NCI-H82 treated with DMSO at 0.1 percent for 48 hours (cell line): ENCODE measurements around the gene GRIA1.

Source experiments
- DNase-seq: peaks from one replicate; lab custom pipeline; 2025; ENCODE audit not compliant: unreplicated experiment; lab: John Stamatoyannopoulos, UW

GRIA1 gene

DNA sequence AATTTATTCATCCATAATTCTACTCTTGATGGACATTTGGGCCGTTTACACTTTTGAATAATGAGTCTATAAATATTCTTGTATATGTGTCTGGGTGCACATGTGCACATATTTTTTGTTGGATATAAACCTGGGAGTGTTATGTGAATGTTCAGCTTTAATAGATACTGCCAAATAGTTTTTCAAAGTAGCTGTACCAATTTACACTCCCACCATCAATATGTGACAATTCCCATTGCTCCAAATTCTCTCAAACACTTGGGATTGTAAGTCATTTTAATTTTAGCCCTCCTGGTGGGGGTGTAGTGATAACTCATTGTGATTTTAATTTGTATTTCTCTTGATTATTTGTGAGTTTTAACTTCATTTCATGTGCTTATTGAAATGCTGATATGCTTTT is 114.9 kb downstream of the GRIA1 start:
- no peak for DNase-seq

GRCh38 chr5:153610009-153610408 is 119.5 kb downstream of the GRIA1 start:
- no peak for DNase-seq

- no peak for DNase-seq
Measured at GRCh38 chr5:153610811-153611210, 120.3 kb downstream of the GRIA1 start.

DNA sequence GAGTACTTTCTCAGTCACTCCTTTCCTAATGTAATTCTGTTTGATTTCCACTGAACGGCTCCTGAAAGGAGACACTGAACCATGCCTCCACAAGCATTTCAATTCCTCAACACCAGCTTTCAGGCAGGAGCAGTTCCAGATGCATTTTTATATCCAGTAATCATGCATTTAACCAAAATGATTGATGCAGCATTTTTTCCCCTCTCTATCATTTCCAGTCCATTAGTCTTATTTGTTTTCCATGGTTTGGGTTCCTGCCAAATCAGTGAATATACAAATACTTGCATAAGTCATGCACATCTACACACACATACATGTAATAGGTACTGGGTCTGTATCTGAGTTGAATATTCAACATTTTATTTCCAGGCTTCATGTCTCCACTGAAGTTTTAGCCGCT is 122.7 kb downstream of the GRIA1 start:
- no peak for DNase-seq

- DNase-seq: no peak
Measured at GRCh38 chr5:153613672-153614071, 123.2 kb downstream of the GRIA1 start.

GRCh38 chr5:153617190-153617589 is 126.7 kb downstream of the GRIA1 start:
- DNase-seq: no peak

DNA sequence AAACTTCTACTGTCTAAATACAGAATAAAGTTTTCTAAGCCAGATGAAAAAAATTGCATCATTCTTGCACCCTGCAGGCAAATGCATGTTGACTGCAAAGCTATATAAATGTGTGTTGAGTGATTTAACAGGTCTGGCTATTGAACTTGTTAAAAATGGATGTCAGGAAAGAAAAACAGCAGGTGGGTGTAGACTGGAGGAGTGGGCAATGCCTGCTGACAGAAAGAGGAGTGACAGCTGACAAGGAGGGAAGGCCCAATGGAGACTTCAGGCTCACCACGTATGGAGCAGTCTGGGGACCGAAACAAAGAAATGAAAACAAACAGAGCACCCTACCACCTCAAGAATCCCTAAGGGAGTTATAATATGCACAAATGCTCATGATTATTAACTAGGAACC is 127.8 kb downstream of the GRIA1 start:
- DNase-seq: no peak

DNA sequence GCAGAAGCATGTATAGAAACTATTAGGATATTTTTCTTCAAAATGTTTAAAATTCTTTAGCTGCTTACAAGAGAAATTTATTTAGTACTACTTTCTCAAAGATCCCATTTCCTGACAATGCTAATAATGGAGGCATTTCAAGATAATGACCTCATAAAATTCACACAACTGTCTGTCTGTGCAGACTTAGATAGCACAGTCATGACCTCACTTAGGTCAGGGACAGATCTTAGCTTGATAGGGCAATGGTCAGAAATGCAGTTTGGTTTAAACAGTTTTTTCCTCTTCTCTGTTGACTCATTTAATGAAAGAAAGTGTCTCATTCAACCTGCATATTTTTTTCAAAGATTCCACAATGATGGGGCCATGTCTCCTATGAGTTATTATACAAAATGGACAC is 128.4 kb downstream of the GRIA1 start:
- no peak for DNase-seq

- DNase-seq: no peak
Measured at GRCh38 chr5:153619771-153620170, 129.3 kb downstream of the GRIA1 start.

DNA sequence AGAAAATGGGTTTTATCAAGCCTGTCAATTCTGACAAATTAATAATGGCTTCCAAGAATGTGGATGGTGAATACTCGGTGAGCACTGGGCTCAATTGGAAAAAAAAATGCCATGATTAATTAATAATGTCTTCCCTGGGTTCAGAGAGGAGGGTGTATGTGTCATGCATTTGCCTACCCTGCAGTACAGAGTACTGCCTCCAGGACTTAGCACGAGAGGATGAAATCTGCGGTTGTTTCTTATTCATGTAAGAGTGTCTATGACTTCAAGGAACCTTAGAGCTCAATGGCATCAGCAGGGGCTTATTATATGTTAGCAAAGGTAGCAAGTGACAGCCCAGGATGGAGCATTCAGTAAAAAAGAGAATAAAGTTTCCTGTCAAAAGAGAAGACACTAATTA is 132.7 kb downstream of the GRIA1 start:
- no peak for DNase-seq

DNA sequence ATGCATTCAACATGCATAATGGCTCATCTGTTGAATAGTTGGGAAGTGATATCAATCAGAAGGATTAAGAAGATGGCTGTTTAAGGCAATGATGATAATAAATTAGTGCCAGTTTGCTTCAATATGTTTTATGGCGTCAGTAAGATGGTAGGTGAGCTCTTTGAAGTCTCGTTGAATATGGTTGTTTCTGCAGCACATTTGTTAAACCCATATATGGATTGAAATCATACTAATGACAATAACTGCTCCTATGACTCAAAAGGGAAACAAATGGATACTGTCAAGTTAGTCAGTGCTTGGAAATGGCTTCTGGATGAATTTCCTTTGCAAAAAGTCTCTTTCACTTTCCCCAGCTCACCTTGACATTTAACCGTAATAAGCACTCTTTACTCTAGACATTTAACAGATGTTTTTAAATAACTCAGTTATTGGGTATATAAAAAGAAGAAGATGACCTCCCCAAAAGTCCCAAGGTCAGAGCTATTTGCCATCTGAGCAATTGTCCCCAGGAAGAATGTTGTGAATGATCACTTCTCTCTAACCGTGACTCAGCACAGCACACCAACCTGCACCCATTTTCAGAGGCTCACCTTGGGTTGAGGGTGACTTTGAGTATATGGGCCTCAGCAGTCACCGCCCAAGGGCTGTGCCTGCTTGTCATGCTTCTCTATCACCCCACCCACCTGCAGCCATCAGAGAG is 133.4 kb downstream of the GRIA1 start:
- DNase-seq: no peak

- DNase-seq: no peak
Measured at GRCh38 chr5:153624451-153624765, 133.9 kb downstream of the GRIA1 start.

DNA sequence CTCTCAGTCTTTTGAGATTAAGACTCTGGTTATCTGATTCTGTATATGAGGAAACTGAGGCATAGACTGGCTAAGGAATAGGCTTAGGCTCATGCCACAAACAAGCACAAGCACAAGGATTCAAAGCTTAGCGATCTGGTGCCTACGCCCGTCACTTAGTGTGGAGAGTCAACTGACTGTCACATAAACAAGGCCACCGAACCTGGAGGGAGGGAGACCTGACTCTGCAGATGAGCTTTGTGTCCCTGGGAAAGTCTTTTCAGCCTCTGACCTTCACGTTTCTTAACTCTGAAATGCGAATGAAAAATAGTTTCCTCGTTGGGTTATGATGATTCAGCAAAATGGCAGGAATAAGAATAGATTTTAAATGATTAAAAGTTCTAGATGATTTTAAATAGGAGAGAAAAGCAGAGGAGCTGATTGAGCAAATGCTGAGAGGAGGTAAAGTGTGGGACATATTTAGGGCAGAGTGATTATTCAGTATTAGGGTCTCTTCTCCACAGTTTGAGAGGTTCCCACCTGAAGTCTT is 135.4 kb downstream of the GRIA1 start:
- DNase-seq: no peak

DNA sequence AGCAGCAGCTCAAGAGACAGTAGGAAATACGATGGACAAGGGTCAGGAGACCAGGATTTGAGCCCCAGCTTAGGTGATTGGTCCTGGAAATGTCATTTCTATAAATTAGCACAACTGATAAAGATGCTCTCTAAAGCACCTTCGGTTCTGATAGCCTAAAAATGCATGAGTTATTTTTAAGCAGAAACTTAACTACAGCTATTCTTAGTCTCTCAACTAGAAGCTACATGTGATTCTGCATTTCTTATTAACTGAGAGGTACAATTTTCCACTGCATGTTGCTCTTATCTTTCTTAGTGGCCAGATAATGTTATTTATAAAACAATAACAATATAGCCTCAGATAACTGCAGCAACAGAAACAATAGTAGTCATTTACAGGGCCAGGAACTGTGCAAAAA is 136.4 kb downstream of the GRIA1 start:
- no peak for DNase-seq

- no peak for DNase-seq
Measured at GRCh38 chr5:153629027-153629895, 138.8 kb downstream of the GRIA1 start.

DNA sequence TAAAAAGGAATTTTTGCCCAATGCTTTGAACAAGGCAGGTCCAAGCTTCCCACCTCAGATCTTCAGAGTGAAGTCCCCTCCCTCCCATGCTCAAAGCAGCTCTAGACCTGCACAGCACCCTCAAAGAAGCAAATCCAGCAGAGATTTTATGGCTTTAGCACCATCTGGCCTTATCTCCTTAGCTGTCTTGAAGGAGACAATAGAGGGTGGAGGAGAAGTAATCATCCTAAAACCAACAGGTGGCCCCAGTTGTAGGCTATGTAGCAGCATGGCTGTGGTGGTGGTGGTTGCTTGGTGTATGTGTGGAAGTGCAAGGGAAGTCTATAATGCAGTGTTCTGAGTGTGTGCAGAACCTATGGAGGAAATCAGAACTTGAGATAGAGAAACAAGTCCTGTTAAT is 140.1 kb downstream of the GRIA1 start:
- peak; percentile 69 for DNase-seq

DNA sequence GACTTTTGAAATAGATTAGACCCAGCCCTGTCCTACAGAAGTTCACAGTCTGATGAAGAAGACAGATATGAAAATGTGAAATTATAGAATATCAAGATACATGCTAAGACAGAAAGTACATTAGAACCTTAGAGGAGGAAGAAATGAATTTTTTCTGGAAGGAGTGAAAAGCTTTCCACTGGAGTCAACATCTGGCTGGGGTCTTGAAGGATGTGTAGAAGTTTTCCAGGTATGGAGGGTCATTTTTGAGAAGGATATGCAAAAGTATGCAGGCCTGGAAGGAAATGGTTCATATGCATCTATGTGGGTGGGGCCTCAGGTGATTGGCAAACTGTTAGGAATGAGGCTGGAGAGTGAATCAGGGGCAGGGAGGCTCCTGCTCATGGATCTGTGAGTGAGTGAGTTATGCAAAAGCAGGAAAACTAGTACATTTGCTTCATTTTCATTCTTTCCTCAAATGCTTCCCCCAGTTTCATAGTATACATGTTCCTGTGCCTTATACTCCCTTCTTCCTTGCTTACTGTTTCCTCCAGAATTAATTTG is 142.3 kb downstream of the GRIA1 start:
- no peak for DNase-seq

- DNase-seq: no peak
Measured at GRCh38 chr5:153636670-153637451, 146.4 kb downstream of the GRIA1 start.

GRCh38 chr5:153640293-153640692 is 149.8 kb downstream of the GRIA1 start:
- DNase-seq: no peak

DNA sequence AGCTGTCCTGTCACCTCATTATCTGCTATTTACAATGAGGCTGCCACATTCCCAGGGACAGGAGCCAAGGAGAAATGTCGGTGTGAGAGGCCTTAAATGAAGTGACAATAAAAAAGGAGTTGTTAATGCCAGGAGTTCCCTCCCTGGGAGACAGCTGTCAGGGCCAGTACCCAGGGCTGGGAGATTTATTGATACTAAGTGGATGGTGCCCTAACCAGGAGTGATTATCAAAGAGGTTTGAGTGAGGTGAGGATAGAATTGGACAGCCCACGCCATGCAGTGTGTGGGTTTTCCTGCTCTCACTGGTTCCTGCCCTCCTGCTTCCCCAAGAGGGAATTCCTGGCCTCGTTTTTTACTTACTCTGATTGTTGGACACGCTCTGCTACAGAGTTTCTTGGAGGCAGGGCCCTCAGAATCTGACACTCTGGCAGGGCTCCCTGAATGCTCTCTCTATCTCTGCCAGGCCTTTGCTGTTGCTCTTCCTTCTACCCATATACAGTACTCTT is 150.8 kb downstream of the GRIA1 start:
- DNase-seq: no peak
